Measurements from ENCODE around the gene FBXO47. TPM values are rescaled to one million over a fixed set of nuclear protein-coding genes. Genes with fewer than 3 reads are reported as not detected.

Gene FBXO47
- total and polyA plus RNA-seq, 2 donors (not counting 1 experiment from before 2014, with no cell fraction given), result not detected

- Mint-ChIP-seq H3K4me3 (no peak overlapping the region), H3K27ac (no peak overlapping the region), H3K9me3 (ENCODE audit: insufficient read depth) (peaks cover 2% of the 10 kb centered on the region), H3K27me3 (peaks cover 49% of the 10 kb centered on the region), H3K4me1 (peaks cover 3% of the 10 kb centered on the region)
- DNase-seq, result no peak
- TF ChIP-seq, protein P1, sequence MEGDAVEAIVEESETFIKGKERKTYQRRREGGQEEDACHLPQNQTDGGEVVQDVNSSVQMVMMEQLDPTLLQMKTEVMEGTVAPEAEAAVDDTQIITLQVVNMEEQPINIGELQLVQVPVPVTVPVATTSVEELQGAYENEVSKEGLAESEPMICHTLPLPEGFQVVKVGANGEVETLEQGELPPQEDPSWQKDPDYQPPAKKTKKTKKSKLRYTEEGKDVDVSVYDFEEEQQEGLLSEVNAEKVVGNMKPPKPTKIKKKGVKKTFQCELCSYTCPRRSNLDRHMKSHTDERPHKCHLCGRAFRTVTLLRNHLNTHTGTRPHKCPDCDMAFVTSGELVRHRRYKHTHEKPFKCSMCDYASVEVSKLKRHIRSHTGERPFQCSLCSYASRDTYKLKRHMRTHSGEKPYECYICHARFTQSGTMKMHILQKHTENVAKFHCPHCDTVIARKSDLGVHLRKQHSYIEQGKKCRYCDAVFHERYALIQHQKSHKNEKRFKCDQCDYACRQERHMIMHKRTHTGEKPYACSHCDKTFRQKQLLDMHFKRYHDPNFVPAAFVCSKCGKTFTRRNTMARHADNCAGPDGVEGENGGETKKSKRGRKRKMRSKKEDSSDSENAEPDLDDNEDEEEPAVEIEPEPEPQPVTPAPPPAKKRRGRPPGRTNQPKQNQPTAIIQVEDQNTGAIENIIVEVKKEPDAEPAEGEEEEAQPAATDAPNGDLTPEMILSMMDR (IDR thresholded peaks at IDR 0.05), result no peak
- TF ChIP-seq EZH2 (IDR thresholded peaks at IDR 0.05; ENCODE audit: borderline replicate concordance, insufficient read depth, low read depth, low read length, poor library complexity, severe bottlenecking), result no peak
- no peak overlapping the region for H2AFZ ChIP-seq (ENCODE audit: insufficient read depth, low read depth, low read length, poor library complexity, severe bottlenecking)
- H3K27me3 ChIP-seq (replicated peaks in 1 of 4; ENCODE audit: control extremely low read depth in 1 of 4, control insufficient read depth in 3 of 4, insufficient read depth in 4 of 4, low read length in 3 of 4), result peaks cover 0 to 12% (median 3%) of the 10 kb centered on the region in 4 experiments
- H4K20me1 ChIP-seq (ENCODE audit: control insufficient read depth, insufficient read depth, low read length, poor library complexity, severe bottlenecking), result no peaks in the 10 kb centered on the region
- H3K27ac ChIP-seq (ENCODE audit: low read length in 2 of 2), result no peak overlapping the region
- no peak overlapping the region for H3K9ac ChIP-seq (ENCODE audit: low read length)
- H3K36me3 ChIP-seq (replicated peaks in 1 of 2; ENCODE audit: control extremely low read depth in 1 of 2, control insufficient read depth in 1 of 2, extremely low read depth in 1 of 2, insufficient read depth in 2 of 2, low read length in 1 of 2), result no peaks in the 10 kb centered on the region
- no peak overlapping the region for H3K4me2 ChIP-seq (replicated peaks; ENCODE audit: low read depth, low read length, poor library complexity, severe bottlenecking)
- ATAC-seq (ENCODE audit: low read depth), result no peak
- no peaks in the 10 kb centered on the region for H3K79me2 ChIP-seq (ENCODE audit: control insufficient read depth, insufficient read depth, low read length)
- ChIA-PET CTCF (no interaction called here), POLR2A (no interaction called here)
- no peak overlapping the region for H3K4me3 ChIP-seq (ENCODE audit: control extremely low read depth in 1 of 5, extremely low read depth in 1 of 5, insufficient read depth in 1 of 5, low read depth in 2 of 5, low read length in 4 of 5)
- no peaks in the 10 kb centered on the region for H3K4me1 ChIP-seq (ENCODE audit: control insufficient read depth in 2 of 2, insufficient read depth in 2 of 2, low read length in 2 of 2)
- H3K9me3 ChIP-seq (ENCODE audit: control extremely low read depth in 1 of 3, control insufficient read depth in 2 of 3, insufficient read depth in 1 of 3, low read length in 2 of 3), result peaks cover 0 to 19% (median 2%) of the 10 kb centered on the region in 3 donors
- intact Hi-C loops (cut with micrococcal nuclease), result no loop called here
- 74% methylated on average over 7 of the region's 9 CpGs for WGBS (ENCODE audit: insufficient coverage)
Observed at GRCh38 chr17:39001703-39002637, 34.8 kb upstream of the FBXO47 start.

- no peak overlapping the region for H3K4me2 ChIP-seq (replicated peaks; ENCODE audit: low read depth, low read length, poor library complexity, severe bottlenecking)
- peaks cover 3% of the 10 kb centered on the region for H3K4me1 Mint-ChIP-seq
- H3K9me3 ChIP-seq (ENCODE audit: control extremely low read depth in 1 of 3, control insufficient read depth in 2 of 3, insufficient read depth in 1 of 3, low read length in 2 of 3), result peaks cover 0 to 28% (median 10%) of the 10 kb centered on the region in 3 donors
- DNase-seq, result no peak
- H3K27ac ChIP-seq (ENCODE audit: low read length in 2 of 2), result no peak overlapping the region
- H2AFZ ChIP-seq (ENCODE audit: insufficient read depth, low read depth, low read length, poor library complexity, severe bottlenecking), result no peak overlapping the region
- H4K20me1 ChIP-seq (ENCODE audit: control insufficient read depth, insufficient read depth, low read length, poor library complexity, severe bottlenecking), result no peaks in the 10 kb centered on the region
- CTCF ChIA-PET, result interaction anchor here (1.0 to 1.5 kb wide), 3 partner anchors 17 to 36 kb away, joined by 3 to 9 read pairs (median 7); no protein-coding TSS in a partner anchor
- POLR2A ChIA-PET, result no interaction called here
- no peaks in the 10 kb centered on the region for H3K36me3 ChIP-seq (replicated peaks in 1 of 2; ENCODE audit: control extremely low read depth in 1 of 2, control insufficient read depth in 1 of 2, extremely low read depth in 1 of 2, insufficient read depth in 2 of 2, low read length in 1 of 2)
- no peak overlapping the region for H3K9ac ChIP-seq (ENCODE audit: low read length)
- 78% methylated on average over 3 of the region's 4 CpGs for WGBS (ENCODE audit: insufficient coverage)
- peaks cover 0 to 8% (median 3%) of the 10 kb centered on the region in 4 experiments for H3K27me3 ChIP-seq (replicated peaks in 1 of 4; ENCODE audit: control extremely low read depth in 1 of 4, control insufficient read depth in 3 of 4, insufficient read depth in 4 of 4, low read length in 3 of 4)
- no peak for ATAC-seq (ENCODE audit: low read depth)
- no peak overlapping the region for H3K4me3 Mint-ChIP-seq
- no peaks in the 10 kb centered on the region for H3K4me1 ChIP-seq (ENCODE audit: control insufficient read depth in 2 of 2, insufficient read depth in 2 of 2, low read length in 2 of 2)
- H3K79me2 ChIP-seq (ENCODE audit: control insufficient read depth, insufficient read depth, low read length), result no peaks in the 10 kb centered on the region
- TF ChIP-seq, protein P1 (IDR thresholded peaks at IDR 0.05), result no peak
- TF ChIP-seq EZH2 (IDR thresholded peaks at IDR 0.05; ENCODE audit: borderline replicate concordance, insufficient read depth, low read depth, low read length, poor library complexity, severe bottlenecking), result no peak
- intact Hi-C loops (cut with micrococcal nuclease), result no loop called here
- H3K27me3 Mint-ChIP-seq, result peaks cover 44% of the 10 kb centered on the region
- H3K27ac Mint-ChIP-seq, result no peak overlapping the region
- no peak overlapping the region for H3K4me3 ChIP-seq (ENCODE audit: control extremely low read depth in 1 of 5, extremely low read depth in 1 of 5, insufficient read depth in 1 of 5, low read depth in 2 of 5, low read length in 4 of 5)
- peaks cover 8% of the 10 kb centered on the region for H3K9me3 Mint-ChIP-seq (ENCODE audit: insufficient read depth)
Observed at GRCh38 chr17:39000021-39000601, 32.9 kb upstream of the FBXO47 start.
